ENCODE results near the gene ATG101. TPM values are rescaled to one million over a fixed set of nuclear protein-coding genes. Genes with fewer than 3 reads are reported as not detected.

ATG101 gene
- total and polyA plus RNA-seq, 9 of the 15 experiments (the other 6 are each of a cell fraction or from before 2014, with no cell fraction given) = 2.9 to 52.4 (median 29.7) TPM

GRCh38 chr12:52070185-52070925, 577 bp downstream of the ATG101 start (continued):
- 0 out of 4 replicates have a peak, but pooled peaks of 1 of the 2 experiments have one; percentile 40 for TF ChIP-seq UBTF (IDR thresholded peaks at IDR 0.05; ENCODE audit: borderline replicate concordance in 1 of 2, low read depth in 2 of 2, low read length in 2 of 2)
- peak; percentile 24 for TF ChIP-seq KDM5B (IDR thresholded peaks at IDR 0.05; ENCODE audit: insufficient replicate concordance, low read depth, low read length)
- TF ChIP-seq ADNP (tag; IDR thresholded peaks at IDR 0.05) = no peak
- TF ChIP-seq SAP30 (IDR thresholded peaks at IDR 0.05; ENCODE audit: borderline replicate concordance, insufficient read depth, low read depth, low read length, poor library complexity, severe bottlenecking) = peak; percentile 44
- peak; percentile 10; the same call in 1 of the 2 replicates for TF ChIP-seq FOXP1 (CRISPR knock-in tag; IDR thresholded peaks at IDR 0.05)
- peak; percentile 52; the same call in 1 of the 2 replicates for TF ChIP-seq MEF2A (IDR thresholded peaks at IDR 0.05; ENCODE audit: control insufficient read depth, low read depth, low read length)
- TF ChIP-seq RBM34 (IDR thresholded peaks at IDR 0.05; ENCODE audit: borderline replicate concordance, insufficient read depth, low read length) = no peak
- no peak for TF ChIP-seq PHB2 (IDR thresholded peaks at IDR 0.05; ENCODE audit: low read depth)
- TF ChIP-seq ARID4B (CRISPR knock-in tag; IDR thresholded peaks at IDR 0.05) = peak; percentile 12; the same call in 1 of the 2 replicates
- no peak for TF ChIP-seq ARID1B (IDR thresholded peaks at IDR 0.05)
- no peak for TF ChIP-seq SFPQ (IDR thresholded peaks at IDR 0.05; ENCODE audit: low read depth, low read length)
- TF ChIP-seq GABPA (tag; conservative IDR thresholded peaks at IDR 0.05; ENCODE audit: low read depth) = no peak
- no peak for TF ChIP-seq ZNF449 (CRISPR knock-in tag; IDR thresholded peaks at IDR 0.05)
- no peak for TF ChIP-seq SMARCB1 (IDR thresholded peaks at IDR 0.05; ENCODE audit: insufficient read length, low read depth)
- 0 out of 2 replicates have a peak, but pooled peaks have one; percentile 16 for TF ChIP-seq ZNF263 (CRISPR knock-in tag; IDR thresholded peaks at IDR 0.05; ENCODE audit: borderline replicate concordance)

All from K562 (cell line).